DOHH2 (cell line): Measurements from ENCODE around the gene RALGAPA2.

Experiments
- H3F3A ChIP-seq: fragments of 200-600 bp; sonication (generic), shearing (Covaris generic); 2 replicates; pipeline ENCODE4 v1.6.0; 2016; ENCODE audit warnings: antibody characterized with exemption, mild to moderate bottlenecking; ENCODE audit not compliant: control insufficient read depth, insufficient read depth
- H3K27ac ChIP-seq: fragments of 200-600 bp; sonication (generic); 2 replicates; pipeline ENCODE4 v1.5.1; 2014; ENCODE audit warnings: low read depth, mild to moderate bottlenecking, low read length, moderate library complexity
- H3K27me3 ChIP-seq: fragments of 200-600 bp; sonication (generic); 2 replicates; pipeline ENCODE4 v1.6.1; 2014; ENCODE audit warnings: mild to moderate bottlenecking, low read length, mixed read lengths; ENCODE audit not compliant: control insufficient read depth
- H3K36me3 ChIP-seq: fragments of 200-600 bp; sonication (generic); 2 replicates; pipeline ENCODE4 v1.6.1; 2014; ENCODE audit warnings: mild to moderate bottlenecking, low read length, moderate library complexity, mixed read lengths; ENCODE audit not compliant: control insufficient read depth
- H3K4me1 ChIP-seq: fragments of 200-600 bp; sonication (generic); 2 replicates; pipeline ENCODE4 v1.6.1; 2014; ENCODE audit warnings: mild to moderate bottlenecking, low read length, mixed read lengths; ENCODE audit not compliant: control insufficient read depth
- H3K4me2 ChIP-seq: fragments of 200-600 bp; sonication (generic); 2 replicates; pipeline ENCODE4 v1.6.0; 2014; ENCODE audit warnings: mild to moderate bottlenecking, low read length, moderate library complexity
- H3K4me3 ChIP-seq: fragments of 200-600 bp; sonication (generic); 2 replicates; pipeline ENCODE4 v1.5.1; 2014; ENCODE audit warnings: mild to moderate bottlenecking, low read length, mixed read lengths
- H3K79me2 ChIP-seq: fragments of 200-600 bp; sonication (generic); 2 replicates; pipeline ENCODE4 v1.6.1; 2014; ENCODE audit warnings: mild to moderate bottlenecking, low read length, mixed read lengths; ENCODE audit not compliant: control insufficient read depth
- H3K9me2 ChIP-seq: fragments of 200-600 bp; sonication (generic); replicated peaks from 2 replicates; pipeline ENCODE4 v1.6.1; 2014; ENCODE audit warnings: mild to moderate bottlenecking, low read length, mixed read lengths; ENCODE audit not compliant: control insufficient read depth
- H3K9me3 ChIP-seq: fragments of 200-600 bp; sonication (generic); 2 replicates; pipeline ENCODE4 v1.6.1; 2014; ENCODE audit warnings: antibody characterized with exemption, low read length, mixed read lengths; ENCODE audit not compliant: control insufficient read depth, insufficient read depth
- H4K20me1 ChIP-seq: fragments of 200-600 bp; sonication (generic); 2 replicates; pipeline ENCODE4 v1.6.0; 2014; ENCODE audit warnings: low read depth, mild to moderate bottlenecking, antibody characterized with exemption, low read length, moderate library complexity; ENCODE audit not compliant: control insufficient read depth, insufficient read depth
- CTCF ChIP-seq: fragments of 200-600 bp; sonication (generic); IDR thresholded peaks from one replicate; pipeline ENCODE4 v1.5.1; 2014; ENCODE audit warnings: antibody characterized with exemption, mild to moderate bottlenecking, low read depth, low read length; ENCODE audit not compliant: poor library complexity, severe bottlenecking
- EZH2phosphoT487 ChIP-seq: fragments of 200-600 bp; sonication (generic); IDR thresholded peaks from 2 replicates; pipeline ENCODE4 v1.6.1; 2017; ENCODE audit warnings: borderline replicate concordance, mild to moderate bottlenecking, antibody characterized with exemption, low read length, moderate library complexity, mixed read lengths

RALGAPA2 gene

DNA sequence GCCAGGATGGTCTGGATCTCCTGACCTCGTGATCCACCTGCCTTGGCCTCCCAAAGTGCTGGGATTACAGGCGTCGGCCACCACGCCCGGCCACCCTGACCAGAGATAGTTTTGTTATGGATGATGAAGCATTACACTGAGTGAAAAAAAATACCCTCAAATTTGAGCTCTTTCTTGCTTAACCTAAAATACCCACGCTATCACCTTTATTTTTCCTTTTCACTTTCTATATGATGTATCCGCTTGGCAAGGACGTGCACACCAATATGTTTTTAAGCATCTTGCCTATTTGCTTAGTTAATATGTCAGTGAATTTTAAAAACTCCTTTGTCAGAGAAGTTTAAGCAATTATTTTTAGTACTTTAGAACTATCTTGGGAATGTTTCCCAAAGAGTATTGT is 194.2 kb downstream of the RALGAPA2 start:
- no peak for TF ChIP-seq EZH2phosphoT487
- TF ChIP-seq CTCF: no peak
- H3K27me3 ChIP-seq: no peaks in the 10 kb centered on the region
- no peak overlapping the region for H3K4me3 ChIP-seq
- peaks cover 6% of the 10 kb centered on the region; the same call in 1 of the 2 replicates for H3K9me3 ChIP-seq
- no peaks in the 10 kb centered on the region for H3K4me1 ChIP-seq
- H3K4me2 ChIP-seq: no peak overlapping the region
- H4K20me1 ChIP-seq: no peaks in the 10 kb centered on the region
- no peaks in the 10 kb centered on the region for H3K9me2 ChIP-seq
- H3K79me2 ChIP-seq: no peaks in the 10 kb centered on the region
- no peaks in the 10 kb centered on the region for H3K36me3 ChIP-seq
- no peak overlapping the region for H3K27ac ChIP-seq
- no peaks in the 10 kb centered on the region for H3F3A ChIP-seq

- Histone ChIP-seq H3K4me1 (no peaks in the 10 kb centered on the region), H3K4me2 (no peak overlapping the region), H3K36me3 (no peaks in the 10 kb centered on the region), H3K79me2 (no peaks in the 10 kb centered on the region), H3F3A (no peaks in the 10 kb centered on the region), H3K27me3 (no peaks in the 10 kb centered on the region), H3K9me3 (peaks cover 6% of the 10 kb centered on the region; the same call in 1 of the 2 replicates), H4K20me1 (no peaks in the 10 kb centered on the region), H3K9me2 (no peaks in the 10 kb centered on the region), H3K4me3 (no peak overlapping the region), H3K27ac (no peak overlapping the region)
- TF ChIP-seq CTCF: no peak
- TF ChIP-seq EZH2phosphoT487: no peak
These were observed 195.1 kb downstream of the RALGAPA2 start for GRCh38 chr20:20517296-20517695.

GRCh38 chr20:20513720-20514119 is 198.7 kb downstream of the RALGAPA2 start:
- TF ChIP-seq EZH2phosphoT487 (no peak), CTCF (no peak)
- H3K27ac ChIP-seq: no peak overlapping the region
- H3K9me3 ChIP-seq: peaks cover 6% of the 10 kb centered on the region; the same call in 1 of the 2 replicates

GRCh38 chr20:20505554-20505953 is 206.9 kb downstream of the RALGAPA2 start:
- Histone ChIP-seq H3K36me3 (no peaks in the 10 kb centered on the region), H3K27me3 (no peaks in the 10 kb centered on the region), H3K79me2 (no peaks in the 10 kb centered on the region), H4K20me1 (no peaks in the 10 kb centered on the region), H3K9me3 (no peaks in the 10 kb centered on the region), H3K4me2 (no peak overlapping the region), H3F3A (no peaks in the 10 kb centered on the region), H3K4me1 (no peaks in the 10 kb centered on the region), H3K4me3 (no peak overlapping the region), H3K9me2 (no peaks in the 10 kb centered on the region), H3K27ac (no peak overlapping the region)
- TF ChIP-seq EZH2phosphoT487 (no peak), CTCF (no peak)

More at GRCh38 chr20:20513720-20514119, 198.7 kb downstream of the RALGAPA2 start:
- no peaks in the 10 kb centered on the region for H3F3A ChIP-seq
- H3K4me1 ChIP-seq: no peaks in the 10 kb centered on the region
- no peak overlapping the region for H3K4me3 ChIP-seq
- H3K27me3 ChIP-seq: no peaks in the 10 kb centered on the region
- H4K20me1 ChIP-seq: no peaks in the 10 kb centered on the region
- no peak overlapping the region for H3K4me2 ChIP-seq
- no peaks in the 10 kb centered on the region for H3K9me2 ChIP-seq
- no peaks in the 10 kb centered on the region for H3K79me2 ChIP-seq
- no peaks in the 10 kb centered on the region for H3K36me3 ChIP-seq
